AG04450 (cell line): ENCODE measurements around the gene AKIRIN2. TPM values are rescaled to one million over a fixed set of nuclear protein-coding genes. Genes with fewer than 3 reads are reported as not detected.

ENCODE experiments used
- CTCF ChIA-PET: fragments of 300-600, 350-600 bp; formaldehyde crosslinking; extraction: SDS; loops from one replicate; lab custom pipeline; 2022; ENCODE audit warnings: antibody characterized with exemption, inconsistent platforms; lab: Charles Lee
- POLR2A ChIA-PET: fragments of 350-600 bp; formaldehyde crosslinking; extraction: SDS; loops from one replicate; lab custom pipeline; 2021; ENCODE audit warnings: antibody characterized with exemption, inconsistent platforms; lab: Yijun Ruan, JAX
- DNase-seq: peaks from one replicate; pipeline ENCODE4 v3.0.0-alpha.2; 2011; ENCODE audit warnings: low read depth, low spot score
- H3K27ac ChIP-seq: one replicate; pipeline ENCODE4 v1.5.1; 2012; ENCODE audit warnings: low read depth, low read length, control low read depth
- H3K27me3 ChIP-seq: one replicate; pipeline ENCODE4 v1.6.0; 2012; ENCODE audit warnings: low read length; ENCODE audit not compliant: control insufficient read depth, insufficient read depth
- H3K4me3 ChIP-seq: 2 replicates; pipeline ENCODE4 v1.5.1; 2011; ENCODE audit warnings: mild to moderate bottlenecking, low read depth, low read length, control low read depth
- H3K9me3 ChIP-seq: 2 replicates; pipeline ENCODE4 v1.5.1; 2012; ENCODE audit warnings: low read length; ENCODE audit not compliant: control insufficient read depth, insufficient read depth
- CTCF ChIP-seq: IDR thresholded peaks from 2 replicates; pipeline ENCODE4 v1.5.1; 2011; ENCODE audit warnings: low read depth, low read length, control low read depth, inconsistent platforms
- polyA plus RNA-seq: library from polyadenylated mRNA; depleted of rRNA; stranded (reverse); fragments of >200 nt; gene quantifications from 2 replicates; pipeline ENCODE4 v1.2.3, GENCODE V29; 2011

Gene AKIRIN2
- polyA plus RNA-seq, 1 experiment: 30.4 TPM

GRCh38 chr6:87702589-87702945 is 534 bp upstream of the AKIRIN2 start:
- no peak for DNase-seq
- Histone ChIP-seq H3K27me3 (no peaks in the 10 kb centered on the region), H3K27ac (peak overlapping the region; percentile 79), H3K4me3 (peak overlapping the region; percentile 56), H3K9me3 (peaks cover 2% of the 10 kb centered on the region; the same call in 1 of the 2 replicates)
- TF ChIP-seq CTCF: no peak
- ChIA-PET CTCF (interaction anchor here (0.6 to 1.8 kb wide), 2 partner anchors 129 to 357 kb away, joined by 5 to 7 read pairs; no protein-coding TSS in a partner anchor), POLR2A (interaction anchor here (1.0 to 2.4 kb wide), 8 partner anchors 12 to 113 kb away, joined by 3 to 16 read pairs (median 6); no protein-coding TSS in a partner anchor)

GRCh38 chr6:87701344-87701675 is 723 bp downstream of the AKIRIN2 start:
- Histone ChIP-seq H3K27ac (peak overlapping the region; percentile 90), H3K4me3 (peak overlapping the region; percentile 82), H3K27me3 (no peaks in the 10 kb centered on the region), H3K9me3 (peaks cover 2% of the 10 kb centered on the region; the same call in 1 of the 2 replicates)
- CTCF ChIA-PET: interaction anchor here (1.8 kb wide), 1 partner anchor 308 kb away, joined by 8 read pairs; no protein-coding TSS in a partner anchor
- TF ChIP-seq CTCF: no peak
- DNase-seq: no peak
- POLR2A ChIA-PET: interaction anchor here (0.6 to 2.4 kb wide), 6 partner anchors 13 to 71 kb away, joined by 3 to 16 read pairs (median 6); no protein-coding TSS in a partner anchor

DNA sequence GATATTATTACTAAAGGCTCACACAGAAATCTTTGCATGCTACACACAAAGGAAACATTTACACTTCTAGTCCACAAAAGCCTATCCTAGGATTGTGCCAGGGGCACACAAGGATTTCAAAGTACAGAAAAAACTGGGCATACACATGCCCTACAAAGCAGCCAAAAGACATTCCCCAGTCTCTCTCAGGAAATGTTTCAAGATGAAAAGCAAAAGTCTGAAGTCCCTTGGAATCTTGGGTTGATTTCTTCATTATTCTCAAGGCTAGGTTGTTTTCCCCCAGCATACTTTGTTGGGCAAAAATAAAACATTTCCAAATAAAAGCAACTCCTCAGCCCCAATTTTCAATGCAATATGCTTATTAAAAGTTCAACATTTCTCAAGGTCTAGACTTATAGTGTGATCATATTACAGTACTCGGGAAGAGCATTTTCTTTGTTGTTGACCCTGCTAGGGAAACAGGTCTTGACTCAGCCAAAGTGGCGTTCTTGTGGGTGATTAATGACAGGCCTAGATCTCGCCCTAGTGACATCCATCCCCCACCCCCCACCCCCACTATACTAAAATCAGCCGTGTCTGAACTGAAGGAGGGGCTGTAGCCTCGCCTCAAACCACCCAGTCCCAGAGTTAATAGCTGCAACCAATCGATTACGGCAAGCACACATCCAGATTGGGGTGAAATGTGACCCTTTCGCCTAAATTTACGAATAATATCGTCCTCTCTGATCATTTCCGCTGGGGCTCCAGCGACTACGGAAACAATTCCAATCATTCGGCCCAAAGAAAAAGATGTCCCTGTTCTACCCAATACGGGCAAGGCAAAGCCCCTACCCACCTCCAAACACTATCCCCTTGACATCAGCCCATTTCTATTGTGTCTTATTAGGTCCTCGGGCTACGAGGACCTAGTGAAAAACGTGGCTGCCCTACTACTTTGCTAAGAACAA is 1.4 kb downstream of the AKIRIN2 start:
- ChIA-PET CTCF (interaction anchor here (0.7 to 1.8 kb wide), 3 partner anchors 14 to 307 kb away, joined by 3 to 8 read pairs (median 6); no protein-coding TSS in a partner anchor), POLR2A (interaction anchor here (0.6 to 2.4 kb wide), 3 partner anchors 13 to 39 kb away, joined by 3 to 8 read pairs (median 3); no protein-coding TSS in a partner anchor)
- DNase-seq: no peak

DNA sequence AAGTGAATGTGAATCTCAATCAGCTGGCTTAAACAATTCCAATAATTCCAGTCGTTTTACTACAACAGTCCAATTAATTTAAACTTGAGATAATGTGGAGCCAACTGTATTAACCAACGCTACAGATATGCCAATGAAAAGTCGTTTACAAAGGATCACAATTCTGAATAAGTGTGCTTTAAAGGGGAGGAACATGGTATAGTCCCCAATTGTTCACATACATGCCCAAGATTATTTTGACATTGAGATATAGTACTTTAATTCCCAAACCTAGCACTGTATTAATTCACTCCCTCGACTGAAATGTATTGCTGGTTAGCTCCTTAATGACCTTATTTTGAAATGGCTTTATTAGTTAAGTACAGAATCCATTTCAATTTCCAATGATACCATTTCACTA is 2.5 kb downstream of the AKIRIN2 start:
- TF ChIP-seq CTCF: no peak
- Histone ChIP-seq H3K4me3 (peak overlapping the region; percentile 82), H3K27me3 (no peaks in the 10 kb centered on the region), H3K27ac (no peak overlapping the region), H3K9me3 (peaks cover 2% of the 10 kb centered on the region; the same call in 1 of the 2 replicates)
- ChIA-PET POLR2A (interaction anchor here (0.6 to 0.8 kb wide), 3 partner anchors 24 to 55 kb away, joined by 3 to 6 read pairs (median 4); no protein-coding TSS in a partner anchor), CTCF (interaction anchor here (0.5 to 1.8 kb wide), 7 partner anchors 15 to 307 kb away, joined by 3 to 8 read pairs (median 5); no protein-coding TSS in a partner anchor)
- DNase-seq: no peak

More for the DNA sequence above, 1.4 kb downstream of the AKIRIN2 start:
- no peak for TF ChIP-seq CTCF
- Histone ChIP-seq H3K4me3 (peak overlapping the region; percentile 82), H3K9me3 (peaks cover 2% of the 10 kb centered on the region; the same call in 1 of the 2 replicates), H3K27ac (peak overlapping the region; percentile 90), H3K27me3 (no peaks in the 10 kb centered on the region)
